Measurements from ENCODE around the gene EIF3I.

- TF ChIP-seq CTCF (IDR thresholded peaks at IDR 0.05): no peak
- no peak for TF ChIP-seq POLR2A (IDR thresholded peaks at IDR 0.05)
These were observed 10.5 kb downstream of the EIF3I start for GRCh38 chr1:32232558-32233304.

All from lower leg skin (tissue), 3 donors.